Muscle layer of colon (tissue), 2 donors: ENCODE data around the gene PRDM11.
A peak's percentile ranks its signal among the peaks of the same experiment; 100 is the strongest.

Experiments
- H3K27ac ChIP-seq: one replicate; pipeline ENCODE4 v1.7.0; 2013; ENCODE audit warnings: low read depth, mild to moderate bottlenecking, low read length, moderate library complexity
- H3K27me3 ChIP-seq, 2 donors: one replicate each; pipeline ENCODE4 v1.7.0; 2013; ENCODE audit warnings: low read length in 2 of 2, mild to moderate bottlenecking in 2 of 2; ENCODE audit not compliant: insufficient read depth in 2 of 2, control insufficient read depth in 1 of 2
- H3K36me3 ChIP-seq: one replicate; pipeline ENCODE4 v1.7.0; 2013; ENCODE audit warnings: mild to moderate bottlenecking, low read length; ENCODE audit not compliant: insufficient read depth
- H3K4me1 ChIP-seq: one replicate; pipeline ENCODE4 v1.7.0; 2013; ENCODE audit warnings: mild to moderate bottlenecking, low read length; ENCODE audit not compliant: insufficient read depth
- H3K4me3 ChIP-seq, 2 donors: one replicate each; pipeline ENCODE4 v1.7.0; 2013; ENCODE audit warnings: low read length in 2 of 2, low read depth in 1 of 2, mild to moderate bottlenecking in 1 of 2, moderate library complexity in 1 of 2
- H3K9ac ChIP-seq: one replicate; pipeline ENCODE4 v1.7.0; 2013; ENCODE audit warnings: low read length
- H3K9me3 ChIP-seq: one replicate; pipeline ENCODE4 v1.7.0; 2013; ENCODE audit warnings: mild to moderate bottlenecking, low read length
- donor health status: abdominal sarcoma.
- donor health status: Adenocarcinoma of cecum.

The PRDM11 gene

DNA sequence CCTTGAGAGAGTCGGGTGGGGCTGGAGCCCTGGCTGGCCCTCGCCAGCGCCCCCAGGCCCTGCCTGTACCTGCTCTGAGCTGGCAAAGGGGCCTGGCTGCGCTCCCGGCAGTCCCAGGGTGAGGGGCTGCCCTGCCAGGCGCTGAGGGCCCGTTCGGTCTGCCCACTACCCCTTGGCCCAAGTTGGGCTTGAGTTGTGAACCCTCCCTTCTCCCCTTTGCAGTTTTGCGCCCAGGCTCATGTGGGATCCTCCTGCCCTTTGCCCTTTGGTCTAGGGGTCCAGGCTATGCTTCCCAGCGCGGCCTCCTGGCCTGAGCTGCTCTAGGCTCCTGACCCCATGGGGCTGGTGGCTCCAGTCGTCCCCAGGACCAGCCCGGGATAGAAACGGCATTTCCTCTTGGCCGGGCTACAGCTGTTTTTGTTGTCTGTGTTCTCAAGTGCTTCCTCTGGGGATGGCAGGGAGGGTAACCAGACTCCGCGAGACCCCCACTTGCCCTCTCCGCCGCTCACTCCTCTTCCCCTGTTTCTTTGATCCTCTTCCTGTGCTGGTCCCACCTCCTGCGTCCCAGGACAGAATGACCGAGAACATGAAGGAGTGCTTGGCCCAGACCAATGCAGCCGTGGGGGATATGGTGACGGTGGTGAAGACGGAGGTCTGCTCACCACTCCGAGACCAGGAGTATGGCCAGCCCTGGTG lies 34.9 kb downstream of the PRDM11 start:
- H3K36me3 ChIP-seq, result peaks cover 15% of the 10 kb centered on the region
- H3K27ac ChIP-seq, result peak overlapping the region; percentile 88
- no peaks in the 10 kb centered on the region for H3K27me3 ChIP-seq
- H3K4me3 ChIP-seq, result peak overlapping the region; percentile 42 to 69
- H3K9me3 ChIP-seq, result no peaks in the 10 kb centered on the region
- H3K4me1 ChIP-seq, result peaks cover 26% of the 10 kb centered on the region
- peak overlapping the region; percentile 70 for H3K9ac ChIP-seq

DNA sequence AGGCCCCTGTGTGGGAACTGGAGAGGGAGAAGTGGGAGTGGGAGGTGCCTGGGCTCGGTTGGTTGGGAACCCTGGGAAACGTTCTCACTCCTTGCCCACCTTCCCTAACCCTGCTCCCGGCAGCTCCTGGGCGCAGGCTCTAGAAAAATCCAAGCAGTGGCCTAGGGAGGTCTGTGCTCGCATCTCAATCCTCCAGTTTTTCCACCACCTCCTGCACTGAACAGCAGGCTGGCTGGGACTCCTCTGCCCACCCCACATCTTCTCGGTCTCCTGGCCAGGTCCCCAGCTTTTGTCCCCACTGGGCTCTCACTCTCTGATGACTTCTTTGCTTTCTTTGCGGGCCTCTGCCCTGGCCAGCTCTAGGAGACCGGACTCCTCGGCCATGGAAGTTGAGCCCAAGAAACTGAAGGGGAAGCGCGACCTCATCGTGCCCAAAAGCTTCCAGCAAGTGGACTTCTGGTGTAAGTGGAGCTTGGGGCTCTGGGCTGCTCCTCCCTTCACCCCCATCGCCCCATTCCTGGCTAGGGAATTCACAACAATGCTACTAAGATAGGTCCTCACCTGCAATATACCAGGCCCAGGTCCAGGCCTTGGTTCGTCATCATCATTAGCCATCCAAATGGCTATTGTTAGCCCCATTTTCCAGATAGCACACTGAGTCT lies 35.6 kb downstream of the PRDM11 start:
- H3K4me1 ChIP-seq, result peaks cover 22% of the 10 kb centered on the region
- peak overlapping the region; percentile 88 for H3K27ac ChIP-seq
- peaks cover 21% of the 10 kb centered on the region for H3K36me3 ChIP-seq
- peak overlapping the region; percentile 70 for H3K9ac ChIP-seq
- no peaks in the 10 kb centered on the region for H3K27me3 ChIP-seq
- H3K4me3 ChIP-seq, result no peak overlapping the region
- H3K9me3 ChIP-seq, result no peaks in the 10 kb centered on the region

DNA sequence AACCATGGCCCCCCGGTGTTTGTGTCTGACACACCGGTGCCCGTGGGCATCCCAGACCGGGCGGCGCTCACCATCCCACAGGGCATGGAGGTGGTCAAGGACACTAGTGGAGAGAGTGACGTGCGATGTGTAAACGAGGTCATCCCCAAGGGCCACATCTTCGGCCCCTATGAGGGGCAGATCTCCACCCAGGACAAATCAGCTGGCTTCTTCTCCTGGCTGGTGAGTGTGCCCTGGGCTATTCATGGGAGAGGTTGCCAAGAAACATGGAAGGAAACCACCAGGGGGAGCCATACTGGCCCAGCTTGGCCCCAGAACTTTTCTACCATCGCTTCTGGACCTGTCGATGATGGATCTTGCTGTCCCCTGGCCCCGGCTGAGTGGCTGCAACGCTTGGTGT lies 36.5 kb downstream of the PRDM11 start:
- Histone ChIP-seq H3K4me3 (no peak overlapping the region), H3K9me3 (no peaks in the 10 kb centered on the region), H3K27ac (no peak overlapping the region), H3K4me1 (peaks cover 14% of the 10 kb centered on the region), H3K36me3 (peaks cover 28% of the 10 kb centered on the region), H3K9ac (no peak overlapping the region), H3K27me3 (no peaks in the 10 kb centered on the region)

DNA sequence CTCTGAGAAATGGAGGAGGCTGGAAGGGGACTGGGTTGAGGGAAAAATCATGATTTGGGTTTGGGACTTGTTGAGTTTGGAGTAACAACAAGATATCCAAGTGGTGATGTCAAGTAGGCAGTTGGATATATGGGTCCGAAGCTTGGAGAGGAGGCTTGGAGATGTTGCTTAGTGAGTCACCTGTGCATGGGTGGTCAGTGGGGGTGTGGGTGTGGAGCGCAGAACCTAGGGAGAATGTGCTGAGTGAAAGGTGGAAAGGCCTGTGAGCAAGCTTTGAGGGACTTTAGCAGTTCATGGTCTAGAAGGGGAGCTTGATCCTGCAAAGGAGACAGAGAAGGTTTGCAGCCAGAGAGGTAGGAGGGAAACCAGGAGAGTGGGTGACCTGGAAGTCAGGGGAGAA lies 38.2 kb downstream of the PRDM11 start:
- no peak overlapping the region for H3K9ac ChIP-seq
- peaks cover 35% of the 10 kb centered on the region for H3K36me3 ChIP-seq

DNA sequence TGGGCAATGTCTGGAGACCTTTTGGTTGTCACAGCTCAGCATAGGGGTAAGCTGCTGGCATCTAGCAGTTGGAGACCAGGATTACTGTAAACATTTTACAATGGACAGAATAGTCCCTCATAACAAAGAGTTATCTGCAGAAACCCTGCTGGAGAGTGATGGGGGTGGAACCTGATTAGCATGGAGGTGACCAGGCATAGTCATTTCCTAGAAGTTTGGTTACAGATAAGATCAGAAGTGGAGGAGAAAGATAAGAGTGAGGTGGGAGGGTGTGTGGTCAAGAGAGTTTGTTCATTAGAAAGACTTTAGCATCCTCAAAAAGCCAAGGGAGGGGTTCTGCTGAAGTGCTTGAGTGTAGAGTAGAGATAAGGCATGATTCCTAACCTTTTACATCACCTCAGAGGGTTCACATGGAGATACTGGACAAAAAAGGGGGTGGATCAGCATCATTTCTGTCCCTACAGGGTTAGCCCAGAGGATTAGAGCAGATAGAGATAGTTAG lies 38.8 kb downstream of the PRDM11 start:
- no peak overlapping the region for H3K4me3 ChIP-seq
- no peaks in the 10 kb centered on the region for H3K27me3 ChIP-seq
- H3K9me3 ChIP-seq, result no peaks in the 10 kb centered on the region
- H3K4me1 ChIP-seq, result peaks cover 4% of the 10 kb centered on the region
- no peak overlapping the region for H3K27ac ChIP-seq
- no peak overlapping the region for H3K9ac ChIP-seq
- peaks cover 35% of the 10 kb centered on the region for H3K36me3 ChIP-seq

More for the DNA sequence above, 38.2 kb downstream of the PRDM11 start:
- H3K9me3 ChIP-seq, result no peaks in the 10 kb centered on the region
- H3K27me3 ChIP-seq, result no peaks in the 10 kb centered on the region
- H3K4me1 ChIP-seq, result peaks cover 8% of the 10 kb centered on the region
- H3K4me3 ChIP-seq, result no peak overlapping the region
- no peak overlapping the region for H3K27ac ChIP-seq

DNA sequence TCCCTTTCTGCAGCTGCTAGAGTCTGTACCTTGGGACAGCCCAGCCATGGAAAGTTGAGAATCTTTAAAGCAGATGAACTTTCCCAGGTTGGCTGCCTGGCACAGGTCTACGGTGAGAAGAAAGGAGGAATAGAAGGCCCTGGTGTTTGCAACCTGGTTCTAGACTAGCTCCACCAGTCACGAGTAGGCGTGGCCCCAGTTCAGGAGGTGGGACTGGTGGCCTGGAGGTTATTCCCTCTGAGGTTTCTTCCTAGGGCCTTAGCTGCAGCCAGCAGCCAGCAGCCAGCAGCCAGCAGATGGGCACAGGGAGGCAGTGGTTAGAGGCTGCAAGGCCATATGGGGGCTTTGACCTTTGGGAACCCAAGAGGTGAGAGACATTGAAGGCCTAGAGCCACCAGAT lies 40.9 kb downstream of the PRDM11 start:
- no peak overlapping the region for H3K27ac ChIP-seq
- H3K27me3 ChIP-seq, result no peaks in the 10 kb centered on the region
- H3K36me3 ChIP-seq, result peaks cover 41% of the 10 kb centered on the region
- no peaks in the 10 kb centered on the region for H3K9me3 ChIP-seq
- H3K4me3 ChIP-seq, result no peak overlapping the region
- H3K4me1 ChIP-seq, result peaks cover 4% of the 10 kb centered on the region
- H3K9ac ChIP-seq, result no peak overlapping the region

DNA sequence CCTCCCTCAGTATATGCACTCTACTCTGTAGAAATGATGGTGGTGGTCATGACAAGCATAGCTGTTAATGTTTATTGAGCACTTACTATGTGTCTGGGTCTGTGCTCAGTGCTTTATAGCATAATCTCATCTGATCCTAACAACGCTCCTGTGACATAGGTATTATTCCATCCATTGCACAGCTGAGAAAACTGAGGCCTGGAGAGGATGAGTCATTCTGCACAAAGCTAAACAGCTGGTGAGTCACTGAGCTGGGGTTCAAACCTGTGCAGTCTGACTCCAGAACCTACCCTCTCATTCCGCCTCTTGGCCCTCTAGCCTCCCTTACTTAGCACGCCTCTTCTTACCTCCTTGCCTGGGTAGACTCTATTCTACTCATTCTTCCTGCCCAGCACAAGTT lies 41.7 kb downstream of the PRDM11 start:
- Histone ChIP-seq H3K4me1 (no peaks in the 10 kb centered on the region), H3K9ac (no peak overlapping the region), H3K4me3 (no peak overlapping the region), H3K27ac (no peak overlapping the region), H3K36me3 (peaks cover 34% of the 10 kb centered on the region), H3K27me3 (no peaks in the 10 kb centered on the region), H3K9me3 (no peaks in the 10 kb centered on the region)

DNA sequence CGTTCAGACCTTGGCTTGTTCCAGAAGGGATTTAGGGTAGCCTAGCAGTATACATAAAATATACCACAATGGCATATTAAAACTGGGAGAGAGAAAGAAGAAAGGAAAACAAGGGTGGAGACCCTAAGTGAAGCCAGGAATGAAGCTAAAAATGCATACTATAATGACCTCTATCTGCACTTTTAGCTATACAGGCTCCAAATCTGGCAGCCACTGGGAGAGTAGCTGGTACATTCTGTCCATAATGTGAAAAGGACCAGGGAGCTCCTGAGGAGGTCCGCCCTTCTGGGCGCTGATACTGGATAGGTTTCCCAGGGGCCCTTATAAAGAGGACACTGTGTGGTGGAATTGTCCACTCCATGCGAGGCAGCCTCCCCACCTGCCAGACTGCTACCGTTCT lies 42.8 kb downstream of the PRDM11 start:
- H3K9ac ChIP-seq, result no peak overlapping the region
- no peak overlapping the region for H3K27ac ChIP-seq
- no peaks in the 10 kb centered on the region for H3K9me3 ChIP-seq
- H3K4me1 ChIP-seq, result peaks cover 8% of the 10 kb centered on the region
- H3K4me3 ChIP-seq, result no peak overlapping the region
- peaks cover 30% of the 10 kb centered on the region for H3K36me3 ChIP-seq
- H3K27me3 ChIP-seq, result no peaks in the 10 kb centered on the region

DNA sequence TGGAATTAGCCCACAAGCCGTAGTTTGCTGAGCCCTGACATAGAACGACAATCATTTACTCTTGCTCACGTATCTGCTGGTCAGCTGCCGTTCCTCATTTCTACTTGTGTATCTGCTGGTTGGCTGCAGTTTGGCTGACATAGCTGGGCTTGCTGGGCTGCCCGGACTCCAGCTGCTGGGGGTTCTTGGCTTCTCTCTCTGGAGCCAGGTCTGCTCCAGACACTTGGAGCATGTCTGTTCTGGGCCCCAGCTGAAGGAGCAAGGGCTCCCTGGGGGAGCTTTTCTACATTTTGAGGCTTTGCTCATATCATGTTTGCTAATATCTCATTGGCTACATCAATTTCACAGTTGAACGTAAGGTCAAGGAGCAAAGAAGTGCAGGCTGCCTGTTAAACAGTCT lies 47.3 kb downstream of the PRDM11 start:
- Histone ChIP-seq H3K27ac (peak overlapping the region; percentile 29), H3K9ac (no peak overlapping the region), H3K27me3 (no peaks in the 10 kb centered on the region), H3K9me3 (no peaks in the 10 kb centered on the region), H3K36me3 (peaks cover 19% of the 10 kb centered on the region), H3K4me3 (no peak overlapping the region), H3K4me1 (peaks cover 8% of the 10 kb centered on the region)

DNA sequence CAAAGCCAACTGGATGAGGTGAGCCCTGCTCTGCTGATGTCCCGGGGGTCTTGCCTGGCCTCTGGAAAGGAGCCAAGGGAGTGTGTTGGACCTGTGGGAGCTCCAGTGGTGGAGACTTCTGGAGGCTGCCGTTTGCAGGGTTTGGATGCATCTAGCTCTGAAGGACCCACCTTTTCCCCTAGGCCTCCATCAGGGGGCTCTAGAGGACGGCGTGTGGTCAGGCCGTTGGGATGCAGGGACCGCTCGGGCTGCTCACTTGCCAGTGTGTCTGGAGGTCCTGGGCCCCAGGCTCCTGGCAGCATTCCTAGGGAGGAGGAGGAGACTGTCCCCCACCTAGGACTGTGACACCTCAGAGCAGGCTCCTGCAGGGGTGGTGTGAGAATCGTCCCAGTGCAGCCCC lies 58.3 kb downstream of the PRDM11 start:
- H3K27ac ChIP-seq, result no peak overlapping the region
- no peak overlapping the region for H3K4me3 ChIP-seq
- no peak overlapping the region for H3K9ac ChIP-seq
- H3K27me3 ChIP-seq, result no peaks in the 10 kb centered on the region
- H3K4me1 ChIP-seq, result peaks cover 18% of the 10 kb centered on the region
- H3K9me3 ChIP-seq, result no peaks in the 10 kb centered on the region
- H3K36me3 ChIP-seq, result peaks cover 17% of the 10 kb centered on the region

DNA sequence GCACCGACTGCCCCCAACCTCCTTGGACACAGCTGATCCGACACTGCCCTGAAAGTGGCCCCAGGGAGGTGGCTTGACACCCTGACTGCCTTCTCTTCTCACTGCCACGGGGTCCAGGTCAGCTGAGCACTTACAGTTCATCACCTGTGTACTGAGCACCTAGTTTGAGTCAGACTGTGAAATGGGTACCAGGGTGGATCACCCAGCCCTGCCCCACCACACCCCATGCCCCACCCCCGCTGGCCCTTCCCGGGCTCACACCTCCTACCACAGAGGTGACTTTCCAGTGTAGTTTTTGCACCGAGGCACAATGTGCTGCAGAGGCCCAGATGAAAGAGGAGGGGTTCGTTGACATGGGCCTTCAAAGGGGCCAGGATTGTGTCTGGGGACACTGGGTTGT lies 59.5 kb downstream of the PRDM11 start:
- Histone ChIP-seq H3K4me3 (no peak overlapping the region), H3K4me1 (peaks cover 27% of the 10 kb centered on the region), H3K27me3 (no peaks in the 10 kb centered on the region), H3K27ac (no peak overlapping the region), H3K9me3 (no peaks in the 10 kb centered on the region), H3K36me3 (peaks cover 14% of the 10 kb centered on the region), H3K9ac (no peak overlapping the region)

DNA sequence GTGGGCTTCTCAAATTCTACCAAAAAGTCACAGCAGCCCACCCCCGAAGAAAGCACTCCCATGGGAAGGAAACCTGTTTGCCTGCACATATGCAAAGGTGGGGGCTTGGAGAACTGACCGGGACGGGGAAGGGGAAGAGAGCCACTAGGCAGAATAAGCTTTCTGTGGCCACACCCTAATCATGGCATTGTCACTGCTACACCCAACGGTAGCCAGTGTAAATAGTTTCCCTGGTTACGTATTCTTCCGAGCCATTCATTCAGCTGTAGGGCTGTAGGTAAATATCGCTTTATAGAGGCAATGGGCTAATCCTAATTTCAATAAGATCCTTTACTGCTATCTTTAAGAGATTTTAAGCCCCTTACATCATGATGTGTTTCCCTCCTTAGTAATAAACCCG lies 61.7 kb downstream of the PRDM11 start:
- Histone ChIP-seq H3K9me3 (no peaks in the 10 kb centered on the region), H3K27me3 (no peaks in the 10 kb centered on the region), H3K9ac (no peak overlapping the region), H3K27ac (peak overlapping the region; percentile 98), H3K36me3 (peaks cover 20% of the 10 kb centered on the region), H3K4me1 (peaks cover 29% of the 10 kb centered on the region), H3K4me3 (no peak overlapping the region)
